ENCODE data around the gene RBM15.

DNA sequence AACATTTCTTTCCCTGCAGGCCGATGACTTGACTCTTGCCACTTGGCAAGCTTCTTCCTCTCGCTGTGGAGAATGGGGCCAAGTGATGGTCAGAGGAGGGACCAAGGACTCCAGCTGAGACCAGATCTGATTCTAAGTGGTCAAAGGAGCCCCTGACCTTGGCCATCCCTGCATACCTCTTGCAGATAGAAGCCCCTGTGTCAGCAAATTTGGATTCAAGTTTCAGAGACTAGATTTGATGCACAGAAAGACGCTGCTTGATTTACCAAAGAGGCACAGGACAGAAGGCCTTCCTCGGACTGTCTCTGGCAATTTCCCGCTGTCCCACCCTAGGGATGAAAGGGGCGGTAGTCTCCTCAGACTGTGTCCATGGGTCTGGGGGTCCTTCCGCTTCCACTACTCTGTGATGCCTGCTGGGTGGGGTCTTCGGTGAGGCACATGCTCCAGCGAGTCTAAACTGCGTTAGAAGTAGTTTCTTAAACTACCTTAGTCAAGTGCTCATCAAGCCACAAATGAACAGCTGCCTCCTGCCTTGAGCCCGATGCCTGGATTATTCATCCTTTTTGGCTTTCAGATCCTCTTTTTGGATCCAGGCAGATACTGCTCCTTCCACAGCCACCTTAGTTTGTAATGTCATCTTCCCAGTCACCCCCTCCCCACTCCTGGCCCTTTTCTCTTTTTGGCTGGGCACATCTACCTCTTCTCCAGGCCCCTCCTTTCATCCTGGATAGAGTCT lies 31.8 kb upstream of the RBM15 start:
- TF ChIP-seq, protein P1, sequence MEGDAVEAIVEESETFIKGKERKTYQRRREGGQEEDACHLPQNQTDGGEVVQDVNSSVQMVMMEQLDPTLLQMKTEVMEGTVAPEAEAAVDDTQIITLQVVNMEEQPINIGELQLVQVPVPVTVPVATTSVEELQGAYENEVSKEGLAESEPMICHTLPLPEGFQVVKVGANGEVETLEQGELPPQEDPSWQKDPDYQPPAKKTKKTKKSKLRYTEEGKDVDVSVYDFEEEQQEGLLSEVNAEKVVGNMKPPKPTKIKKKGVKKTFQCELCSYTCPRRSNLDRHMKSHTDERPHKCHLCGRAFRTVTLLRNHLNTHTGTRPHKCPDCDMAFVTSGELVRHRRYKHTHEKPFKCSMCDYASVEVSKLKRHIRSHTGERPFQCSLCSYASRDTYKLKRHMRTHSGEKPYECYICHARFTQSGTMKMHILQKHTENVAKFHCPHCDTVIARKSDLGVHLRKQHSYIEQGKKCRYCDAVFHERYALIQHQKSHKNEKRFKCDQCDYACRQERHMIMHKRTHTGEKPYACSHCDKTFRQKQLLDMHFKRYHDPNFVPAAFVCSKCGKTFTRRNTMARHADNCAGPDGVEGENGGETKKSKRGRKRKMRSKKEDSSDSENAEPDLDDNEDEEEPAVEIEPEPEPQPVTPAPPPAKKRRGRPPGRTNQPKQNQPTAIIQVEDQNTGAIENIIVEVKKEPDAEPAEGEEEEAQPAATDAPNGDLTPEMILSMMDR (IDR thresholded peaks at IDR 0.05) = no peak
- TF ChIP-seq YY1 (IDR thresholded peaks at IDR 0.05; ENCODE audit: low read depth) = no peak
- no peak for TF ChIP-seq GATA2 (CRISPR knock-in tag; IDR thresholded peaks at IDR 0.05)

Data from SK-N-SH (cell line).